PC-3 (cell line): Measurements from ENCODE around the gene FAM120B.

Source experiments
- CTCF ChIP-seq: fragments of 300-600 bp; sonication (generic); conservative IDR thresholded peaks from 2 replicates; pipeline ENCODE4 v1.5.1; 2017; ENCODE audit warnings: antibody characterized with exemption, low read depth, mild to moderate bottlenecking, low read length
- EZH2 ChIP-seq: fragments of 300-600 bp; sonication (generic); IDR thresholded peaks from one replicate; pipeline ENCODE4 v1.6.1; 2017; ENCODE audit warnings: antibody characterized with exemption, mild to moderate bottlenecking, low read length; ENCODE audit not compliant: unreplicated experiment
- EZH2phosphoT487 ChIP-seq: fragments of 300-600 bp; sonication (generic); IDR thresholded peaks from 2 replicates; pipeline ENCODE4 v1.6.1; 2018; ENCODE audit warnings: mild to moderate bottlenecking, antibody characterized with exemption, low read length, borderline replicate concordance

GRCh38 chr6:170287371-170287876 is 19.1 kb upstream of the FAM120B start:
- TF ChIP-seq CTCF (no peak), EZH2 (no peak), EZH2phosphoT487 (no peak)
